Vagina (tissue), 2 donors: ENCODE data around the gene EDAR.

Experiments
- CTCF ChIP-seq, 3 experiments: fragments of 450-650 bp in 2 of 3; fragments of 200-600 bp in 1 of 3; sonication (generic) in 1 of 3; IDR thresholded peaks; one replicate each; pipeline ENCODE4 v1.5.1; 2017 to 2019; ENCODE audit warnings: antibody characterized with exemption in 3 of 3, mild to moderate bottlenecking in 2 of 3, moderate library complexity in 2 of 3
- POLR2A ChIP-seq, 2 donors: fragments of 450-650 bp; IDR thresholded peaks; one replicate each; pipeline ENCODE4 v1.6.1; 2017; ENCODE audit warnings: antibody characterized with exemption in 2 of 2, mild to moderate bottlenecking in 2 of 2, moderate library complexity in 2 of 2

GRCh38 chr2:108907822-108908712 is 81.0 kb downstream of the EDAR start:
- no peak for TF ChIP-seq CTCF (IDR thresholded peaks at IDR 0.05)
- TF ChIP-seq POLR2A (IDR thresholded peaks at IDR 0.05) = no peak
